Activated naive CD8-positive, alpha-beta T cell treated with anti-CD3 and anti-CD28 coated beads, Interleukin-2, amount 10 ng/mL, durations not matched to agents 7 days and 5 days (primary cell): Measurements from ENCODE around the gene RBPJ. TPM values are rescaled to one million over a fixed set of nuclear protein-coding genes. Genes with fewer than 3 reads are reported as not detected.

Source experiments
- ATAC-seq: fragments of 150-1000 bp; cut with Tn5 transposase; one replicate; pipeline ENCODE4 v1.10.0; 2021; ENCODE audit warnings: low read depth, moderate library complexity
- POLR2A ChIA-PET: fragments of 350-600 bp; sonication (Branson Sonifier 250); formaldehyde crosslinking; loops from one replicate; lab custom pipeline; 2021; ENCODE audit warnings: antibody characterized with exemption; lab: Charles Lee
- DNase-seq: peaks from one replicate; pipeline ENCODE4 v3.0.0; 2021
- H3K27ac Mint-ChIP-seq: one replicate; pipeline ENCODE4 v1.8.0; 2022; ENCODE audit warnings: mild to moderate bottlenecking, mixed read lengths
- H3K27me3 Mint-ChIP-seq: one replicate; pipeline ENCODE4 v1.8.0; 2022; ENCODE audit warnings: mild to moderate bottlenecking, moderate library complexity, mixed read lengths
- H3K36me3 Mint-ChIP-seq: one replicate; pipeline ENCODE4 v1.8.0; 2021; ENCODE audit warnings: mild to moderate bottlenecking, mixed read lengths
- H3K4me1 Mint-ChIP-seq: one replicate; pipeline ENCODE4 v1.8.0; 2021; ENCODE audit warnings: mixed read lengths
- H3K4me3 Mint-ChIP-seq: one replicate; pipeline ENCODE4 v1.8.0; 2022; ENCODE audit warnings: mild to moderate bottlenecking, moderate library complexity, mixed read lengths
- H3K9me3 Mint-ChIP-seq: one replicate; pipeline ENCODE4 v1.8.0; 2021; ENCODE audit warnings: mixed read lengths
- total RNA-seq, 2 experiments: library from RNA; stranded (reverse); gene quantifications; one replicate each; pipeline ENCODE4 v1.2.3, GENCODE V29; 2021

Gene RBPJ
- total RNA-seq, 2 experiments from 2014 or later = 60.7 to 75.3 TPM

DNA sequence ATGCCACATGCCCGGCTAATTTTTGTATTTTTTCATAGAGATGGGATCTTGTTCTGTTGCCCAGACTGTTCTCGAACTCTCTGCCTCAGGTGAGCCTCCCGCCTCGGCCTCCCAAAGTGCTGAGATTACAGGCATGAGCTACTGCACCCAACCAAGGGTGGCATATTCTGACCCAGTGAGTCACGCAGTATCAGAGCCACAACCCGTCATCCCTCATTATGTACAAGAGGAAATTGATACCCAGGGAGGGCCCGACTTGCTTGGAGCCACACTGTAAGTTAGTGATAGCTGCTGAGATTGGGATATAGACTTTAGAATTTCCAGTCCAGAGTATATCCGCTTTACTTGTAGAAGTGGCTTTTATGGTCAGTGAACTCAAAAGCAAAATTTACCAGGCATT is 154.9 kb downstream of the RBPJ start:
- DNase-seq (no peak), ATAC-seq (no peak)
- Mint-ChIP-seq H3K27ac (no peak overlapping the region), H3K27me3 (no peaks in the 10 kb centered on the region), H3K4me1 (no peaks in the 10 kb centered on the region), H3K4me3 (no peak overlapping the region), H3K9me3 (no peaks in the 10 kb centered on the region), H3K36me3 (no peaks in the 10 kb centered on the region)
- POLR2A ChIA-PET = no interaction called here

DNA sequence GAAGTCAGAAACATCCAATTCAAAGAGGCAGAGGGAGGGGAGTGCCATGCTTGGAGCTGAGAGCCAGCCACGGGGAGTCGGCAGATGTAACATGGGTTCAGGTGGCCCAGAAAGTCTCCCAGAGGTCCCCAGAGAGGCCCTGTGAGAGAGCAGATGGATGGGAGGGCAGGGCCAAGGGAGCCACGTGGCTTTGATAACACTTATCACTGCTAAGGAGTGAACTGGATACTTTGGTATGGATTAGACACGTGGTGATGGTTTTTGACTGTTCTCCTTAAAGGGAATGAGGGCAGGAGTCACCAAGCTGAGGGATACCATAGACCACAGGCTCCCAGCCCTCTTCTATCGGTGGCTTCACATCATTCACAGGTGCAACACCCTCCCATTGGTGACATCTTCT is 155.7 kb downstream of the RBPJ start:
- Mint-ChIP-seq H3K9me3 (no peaks in the 10 kb centered on the region), H3K27me3 (no peaks in the 10 kb centered on the region), H3K36me3 (no peaks in the 10 kb centered on the region), H3K27ac (no peak overlapping the region), H3K4me3 (no peak overlapping the region), H3K4me1 (no peaks in the 10 kb centered on the region)
- POLR2A ChIA-PET = interaction anchor here (0.5 kb wide), 1 partner anchor 42 kb away, joined by 3 read pairs; no protein-coding TSS in a partner anchor
- ATAC-seq = no peak
- DNase-seq = no peak

DNA sequence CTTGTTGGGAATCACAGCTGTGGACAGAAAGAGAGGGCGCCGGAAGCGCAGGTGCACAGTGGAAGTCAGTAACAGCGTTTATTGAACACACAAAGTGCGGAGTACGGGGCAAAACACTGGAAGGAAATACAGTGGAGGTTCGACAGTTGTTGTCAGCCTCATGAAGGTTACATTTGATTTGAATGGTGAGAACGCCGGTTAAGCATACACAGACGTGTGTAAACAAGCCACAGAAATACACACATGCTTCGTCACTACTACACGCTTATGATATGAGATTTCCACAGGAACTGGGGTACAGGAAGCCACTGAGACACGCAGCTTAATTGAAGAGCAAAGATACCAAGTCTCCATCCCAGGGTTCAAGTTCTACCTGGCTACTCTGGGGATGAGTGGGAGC is 157.5 kb downstream of the RBPJ start:
- H3K36me3 Mint-ChIP-seq = no peaks in the 10 kb centered on the region
- H3K9me3 Mint-ChIP-seq = no peaks in the 10 kb centered on the region
- ATAC-seq = no peak
- H3K4me3 Mint-ChIP-seq = no peak overlapping the region
- DNase-seq = no peak
- POLR2A ChIA-PET = no interaction called here
- H3K27me3 Mint-ChIP-seq = no peaks in the 10 kb centered on the region
- H3K4me1 Mint-ChIP-seq = no peaks in the 10 kb centered on the region
- no peak overlapping the region for H3K27ac Mint-ChIP-seq

DNA sequence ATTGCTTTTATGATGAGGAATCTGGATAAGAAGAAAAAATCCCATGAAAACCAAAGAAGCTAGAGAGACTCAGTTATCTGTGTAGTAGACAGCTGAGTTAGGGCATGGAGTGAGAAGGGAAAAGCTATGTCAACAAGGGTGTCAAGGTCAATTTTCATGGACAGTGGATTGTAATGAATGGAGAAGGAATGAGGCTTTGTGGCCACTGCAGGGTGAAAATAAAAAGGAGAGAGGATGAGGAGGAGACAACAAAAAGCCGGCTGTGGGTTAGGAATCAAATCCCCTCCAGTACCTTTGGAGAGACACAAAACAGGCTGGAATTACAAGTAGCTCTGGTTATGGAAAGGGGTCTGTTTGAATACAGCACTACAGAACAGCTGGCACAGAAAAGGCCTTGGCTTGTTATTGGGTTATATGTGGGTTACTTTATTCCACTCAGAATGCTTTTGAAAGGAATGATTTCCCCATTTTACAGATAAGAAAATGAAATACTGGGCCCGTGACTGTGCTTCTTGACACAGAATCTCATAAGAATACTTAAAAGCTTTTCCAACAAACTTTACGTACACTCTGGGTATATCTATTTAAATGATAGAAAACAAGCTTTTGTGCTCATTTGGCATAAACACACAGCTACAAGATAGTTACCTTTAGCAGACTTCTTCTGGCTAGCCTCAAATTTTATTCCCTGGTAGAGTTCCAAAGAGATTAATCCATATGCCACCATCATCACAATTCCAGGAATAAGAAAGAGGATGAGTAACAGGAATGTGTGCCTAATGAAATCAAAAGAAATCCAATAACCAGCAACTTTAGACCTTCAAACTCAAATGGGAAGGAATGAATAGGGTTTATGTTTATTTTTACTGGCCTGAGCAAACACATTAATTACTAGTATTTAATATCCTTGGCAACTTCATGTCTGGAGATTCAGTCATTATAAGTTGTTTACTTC is 162.0 kb downstream of the RBPJ start:
- Mint-ChIP-seq H3K4me3 (no peak overlapping the region), H3K4me1 (no peaks in the 10 kb centered on the region), H3K27ac (no peak overlapping the region), H3K36me3 (no peaks in the 10 kb centered on the region), H3K9me3 (no peaks in the 10 kb centered on the region), H3K27me3 (peaks cover 7% of the 10 kb centered on the region)
- POLR2A ChIA-PET = no interaction called here
- no peak for ATAC-seq
- DNase-seq = no peak

DNA sequence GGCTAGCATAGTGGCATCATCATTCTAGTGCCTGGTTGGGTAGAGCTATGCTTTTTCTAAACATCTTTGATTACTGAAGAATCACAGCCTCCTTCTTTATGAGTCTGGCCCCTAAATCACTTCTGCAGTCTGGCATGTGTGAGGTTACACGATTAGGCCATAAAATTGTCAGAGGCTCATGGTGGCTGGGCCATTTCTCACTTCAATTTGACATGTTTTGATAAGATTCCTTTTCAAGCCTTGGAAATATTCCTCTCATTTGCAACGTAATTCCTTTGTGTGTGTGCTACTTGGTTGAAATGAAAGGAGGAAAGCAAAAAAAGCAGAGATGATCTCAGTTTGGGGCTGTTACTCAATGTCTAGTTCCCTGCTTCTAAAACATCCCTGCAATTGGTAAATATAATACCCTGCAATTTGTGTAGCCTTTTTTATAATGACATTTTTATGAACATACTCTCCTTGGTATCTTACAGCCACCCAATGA is 163.3 kb downstream of the RBPJ start:
- Mint-ChIP-seq H3K9me3 (no peaks in the 10 kb centered on the region), H3K27ac (no peak overlapping the region), H3K4me1 (no peaks in the 10 kb centered on the region), H3K36me3 (no peaks in the 10 kb centered on the region), H3K4me3 (no peak overlapping the region), H3K27me3 (peaks cover 9% of the 10 kb centered on the region)
- POLR2A ChIA-PET = no interaction called here
- ATAC-seq (no peak), DNase-seq (no peak)

- POLR2A ChIA-PET = no interaction called here
- ATAC-seq = no peak
- Mint-ChIP-seq H3K4me3 (no peak overlapping the region), H3K27ac (no peak overlapping the region), H3K9me3 (no peaks in the 10 kb centered on the region), H3K4me1 (no peaks in the 10 kb centered on the region), H3K27me3 (peaks cover 9% of the 10 kb centered on the region), H3K36me3 (no peaks in the 10 kb centered on the region)
- DNase-seq = no peak
Observed at GRCh38 chr4:26484516-26484915, 163.7 kb downstream of the RBPJ start.

Other genes starting within 250 kb of the RBPJ start
- gene CCKAR, start 169.5 kb downstream of the RBPJ start, total RNA-seq = not detected